Small intestine (tissue), 16 donors: ENCODE data around the gene CRABP2. TPM values are rescaled to one million over a fixed set of nuclear protein-coding genes. Genes with fewer than 3 reads are reported as not detected.
A peak's percentile ranks its signal among the peaks of the same experiment; 100 is the strongest.

Experiments used
- DNase-seq, 2 donors: peaks; one replicate each; pipeline versions ENCODE4 v3.0.0 to v3.0.0-alpha.2; 2013
- FAIRE-seq: peaks from 2 replicates; lab custom pipeline; 2012; peaks lifted over from hg19 to GRCh38; lab: Jason Lieb, UNC
- H3K27ac ChIP-seq, 3 donors: one replicate each; pipeline ENCODE4 v1.5.1; 2013; ENCODE audit warnings: low read length in 2 of 3, mild to moderate bottlenecking in 2 of 3, control low read depth in 1 of 3, inconsistent platforms in 1 of 3, low read depth in 1 of 3, moderate library complexity in 1 of 3
- H3K27me3 ChIP-seq, 3 donors: one replicate each; pipeline ENCODE4 v1.6.1; 2013; ENCODE audit warnings: low read length in 3 of 3, inconsistent platforms in 1 of 3; ENCODE audit not compliant: control insufficient read depth in 3 of 3, insufficient read depth in 3 of 3
- H3K36me3 ChIP-seq, 3 donors: one replicate each; pipeline ENCODE4 v1.6.1; 2013; ENCODE audit warnings: low read length in 3 of 3, inconsistent platforms in 1 of 3, low read depth in 1 of 3, mild to moderate bottlenecking in 1 of 3, moderate library complexity in 1 of 3; ENCODE audit not compliant: control insufficient read depth in 3 of 3, insufficient read depth in 2 of 3
- H3K4me1 ChIP-seq, 3 donors: one replicate each; pipeline ENCODE4 v1.6.1; 2013; ENCODE audit warnings: low read length in 2 of 3, inconsistent platforms in 1 of 3, low read depth in 1 of 3, mild to moderate bottlenecking in 1 of 3, moderate library complexity in 1 of 3; ENCODE audit not compliant: control insufficient read depth in 3 of 3, insufficient read depth in 2 of 3
- H3K4me3 ChIP-seq, 3 donors: one replicate each; pipeline ENCODE4 v1.5.1; 2013; ENCODE audit warnings: low read length in 3 of 3, control low read depth in 1 of 3, inconsistent platforms in 1 of 3, low read depth in 1 of 3, mild to moderate bottlenecking in 1 of 3, moderate library complexity in 1 of 3
- H3K9me3 ChIP-seq, 2 donors: one replicate each; pipeline ENCODE4 v1.6.1; 2013; ENCODE audit warnings: low read depth in 1 of 2, low read length in 1 of 2; ENCODE audit not compliant: control insufficient read depth in 2 of 2, insufficient read depth in 1 of 2
- WGBS, 3 donors: extraction: QIAGEN DNeasy Blood & Tissue Kit; methylation state at CpG; one replicate each; pipeline ENCODE4 v1.1.7; 2013; 5-methylcytosine and 5-hydroxymethylcytosine counted together
- long read RNA-seq, 10 donors: transcript quantifications; one replicate each; lab custom pipeline, GENCODE V29; 2026
- polyA plus RNA-seq, 4 donors: library from polyadenylated mRNA; stranded (reverse) in 3 of 4; unstranded in 1 of 4; fragments of 200-250 nt in 3 of 4; fragments of 120-200 nt in 1 of 4; gene quantifications; one replicate each; pipeline versions ENCODE4 v1.2.1 to v1.2.3, GENCODE V29; 2013
- donor health status: healthy with polysubstance abuse.
- donor health status: control.
- donor health status: control.
- donor health status: Bipolar disorder and iron deficiency.
- donor health status: healthy.

CRABP2 gene
- 1 to 10 TPM in 2 of 4 donors, under 1 TPM in 2; 0.81 to 3.1 (median 1.4) TPM for polyA plus RNA-seq
- long read RNA-seq, donor 1 = 0 reads
- long read RNA-seq, donor 2, partial matches to known transcripts = 0 of 2 reads
- long read RNA-seq, donor 2, other reads (novel, unspliced or antisense) = 0 of 2 reads
- long read RNA-seq, donor 3, transcript CRABP2-203 (4 exons, 992 nt) = major isoform, 6 of 7 reads
- long read RNA-seq, donor 3, partial matches to known transcripts = 0 of 7 reads
- long read RNA-seq, donor 3, other reads (novel, unspliced or antisense) = 0 of 7 reads
- long read RNA-seq, donor 4 = 0 reads
- long read RNA-seq, donor 5, partial matches to known transcripts = 0 of 3 reads
- long read RNA-seq, donor 5, other reads (novel, unspliced or antisense) = 0 of 3 reads
- long read RNA-seq, donor 6, partial matches to known transcripts = 0 of 1 reads
- long read RNA-seq, donor 6, other reads (novel, unspliced or antisense) = 0 of 1 reads
- long read RNA-seq, donor 7 = 0 reads
- long read RNA-seq, donor 8, transcript CRABP2-203 (4 exons, 992 nt) = major isoform, 27 of 33 reads
- long read RNA-seq, donor 8, partial matches to known transcripts = 6 of 33 reads
- long read RNA-seq, donor 8, other reads (novel, unspliced or antisense) = 0 of 33 reads
- long read RNA-seq, donor 9, partial matches to known transcripts = 0 of 1 reads
- long read RNA-seq, donor 9, other reads (novel, unspliced or antisense) = 0 of 1 reads
- long read RNA-seq, donor 10, transcript CRABP2-203 (4 exons, 992 nt) = major isoform, 19 of 32 reads
- long read RNA-seq, donor 10, partial matches to known transcripts = 10 of 32 reads
- long read RNA-seq, donor 10, other reads (novel, unspliced or antisense) = 0 of 32 reads

GRCh38 chr1:156705321-156705917, at the start of gene CRABP2:
TSS of gene CRABP2 (minus strand) at chr1:156705583. CDS start at chr1:156705446, 137 bp downstream.
- peaks cover 0 to 9% (median 0%) of the 10 kb centered on the region in 3 donors for H3K36me3 ChIP-seq
- no peaks in the 10 kb centered on the region for H3K9me3 ChIP-seq
- FAIRE-seq (no peak), DNase-seq (peak in 1 of 2 donors; percentile 59)
- peaks cover 2 to 32% (median 6%) of the 10 kb centered on the region in 3 donors for H3K27me3 ChIP-seq
- peak within 1 kb of the TSS; percentile 20 to 47 (median 45) for H3K4me3 ChIP-seq
- WGBS, 3 donors = 0 to 2% (median 1%) methylated on average over 37 to 42 of the region's 42 CpGs
- peaks cover 8 to 42% (median 12%) of the 10 kb centered on the region in 3 donors for H3K4me1 ChIP-seq
- H3K27ac ChIP-seq = peak within 1 kb of the TSS in 2 of 3 donors; percentile 17 to 56

GRCh38 chr1:156754219-156754618, 48.8 kb upstream of the CRABP2 start:
- no peak for DNase-seq
- FAIRE-seq = no peak
- H3K27ac ChIP-seq = no peak overlapping the region
- peaks cover 0 to 10% (median 0%) of the 10 kb centered on the region in 3 donors for H3K36me3 ChIP-seq
- H3K27me3 ChIP-seq = no peaks in the 10 kb centered on the region
- H3K4me1 ChIP-seq = peaks cover 3 to 19% (median 3%) of the 10 kb centered on the region in 3 donors
- no peak overlapping the region for H3K4me3 ChIP-seq
- WGBS, 3 donors = 82 to 85% (median 84%) methylated on average over 8 of the region's 8 CpGs
- no peaks in the 10 kb centered on the region for H3K9me3 ChIP-seq

DNA sequence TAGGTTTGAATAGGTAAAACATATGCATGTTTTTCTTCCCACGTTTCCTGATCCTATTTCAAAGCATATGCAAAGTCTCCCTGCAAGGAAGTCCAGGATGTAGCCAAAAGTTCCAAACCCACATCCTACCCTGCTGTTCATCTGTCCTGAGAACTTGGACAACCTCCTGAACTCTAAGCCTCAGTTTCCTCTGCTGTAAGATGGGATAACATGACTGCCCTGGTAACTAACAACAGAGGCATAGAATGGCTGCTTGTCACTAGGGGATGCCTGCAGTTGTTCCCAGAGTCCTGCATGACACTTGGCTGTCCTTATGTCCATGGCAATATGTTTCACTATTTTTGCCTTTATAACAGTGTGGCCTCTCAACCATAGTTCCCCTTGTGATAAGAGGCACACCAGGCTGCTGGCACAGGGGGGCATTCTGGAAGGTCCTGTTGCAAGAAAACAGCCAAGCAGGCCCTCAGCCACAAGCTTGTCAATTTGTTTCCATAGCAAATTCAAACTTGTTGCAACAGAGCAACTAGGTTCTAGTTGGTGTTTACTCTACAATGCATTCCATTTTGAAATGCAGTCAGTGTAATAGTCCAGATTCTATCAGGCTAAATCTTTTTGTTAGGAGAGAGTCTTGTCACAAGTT, 47.6 kb upstream of the CRABP2 start:
- Histone ChIP-seq H3K27me3 (no peaks in the 10 kb centered on the region), H3K27ac (peak overlapping the region in 1 of 3 donors; percentile 12), H3K4me3 (peak overlapping the region in 2 of 3 donors; percentile 95 to 99), H3K36me3 (peaks cover 0 to 21% (median 0%) of the 10 kb centered on the region in 3 donors), H3K4me1 (peaks cover 8 to 32% (median 8%) of the 10 kb centered on the region in 3 donors), H3K9me3 (no peaks in the 10 kb centered on the region)
- DNase-seq (peak in 1 of 2 donors; percentile 40), FAIRE-seq (no peak)
- WGBS, 3 donors = 13 to 31% (median 30%) methylated on average over 1 of the region's 1 CpG

DNA sequence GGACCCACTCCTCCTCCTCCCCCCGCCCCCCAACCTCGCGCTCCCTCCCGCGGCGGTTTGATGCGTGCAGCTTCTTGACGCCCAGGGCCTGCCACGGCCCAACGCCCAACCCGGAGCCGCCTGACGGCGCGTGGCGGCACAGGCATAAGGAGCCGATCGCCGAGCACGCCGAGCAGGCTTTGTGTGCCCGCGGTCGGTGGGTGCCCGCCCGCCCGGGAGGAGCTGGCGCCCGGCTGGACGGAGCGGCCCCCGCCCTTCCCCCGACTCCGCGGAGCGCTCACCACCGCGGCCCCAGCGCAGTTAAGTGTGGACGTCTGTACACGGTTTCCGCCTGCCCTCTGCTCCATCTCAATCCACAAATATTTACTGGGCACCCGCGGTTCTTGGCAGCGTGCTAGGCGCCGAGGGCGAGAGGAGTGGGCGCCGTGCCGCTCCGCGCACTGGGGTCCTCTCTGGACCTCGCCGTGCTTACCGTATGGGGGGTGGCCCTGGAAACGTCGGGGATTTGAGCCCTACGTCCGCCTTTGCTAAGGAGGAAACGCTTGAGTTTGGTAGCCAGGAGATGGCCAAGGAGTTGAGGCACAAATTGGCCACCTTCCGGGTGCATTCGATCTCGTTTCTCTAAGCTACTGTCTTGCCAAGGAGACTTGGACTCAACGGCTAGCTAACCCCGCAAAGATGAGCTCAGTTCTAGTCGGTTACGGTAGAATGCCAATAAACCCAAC, 46.5 kb upstream of the CRABP2 start:
- Histone ChIP-seq H3K9me3 (no peaks in the 10 kb centered on the region), H3K27ac (peak overlapping the region; percentile 17 to 92 (median 91)), H3K4me3 (peak overlapping the region; percentile 95 to 99 (median 97)), H3K36me3 (peaks cover 0 to 26% (median 0%) of the 10 kb centered on the region in 3 donors), H3K4me1 (peaks cover 8 to 40% (median 9%) of the 10 kb centered on the region in 3 donors), H3K27me3 (no peaks in the 10 kb centered on the region)
- DNase-seq (peak; percentile 97 to 98), FAIRE-seq (no peak)
- 0% methylated on average over 37 to 68 of the region's 68 CpGs for WGBS, 3 donors

DNA sequence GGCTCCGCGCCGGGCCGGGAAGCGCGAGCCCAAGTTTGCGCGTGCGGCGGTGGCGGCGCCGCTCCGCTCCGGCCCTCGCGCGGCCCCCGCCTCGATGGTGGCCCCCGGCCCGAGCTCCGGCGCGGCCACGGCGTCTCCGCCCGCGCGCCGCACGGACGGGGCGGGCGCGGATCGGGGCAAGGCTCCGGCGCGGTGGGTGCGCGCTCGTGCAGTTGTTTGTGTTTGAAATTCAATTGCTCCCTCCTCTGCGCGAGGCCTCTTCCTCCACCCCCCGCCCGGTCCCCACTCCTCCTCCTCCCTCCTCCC, 46.0 kb upstream of the CRABP2 start, which contains the start of gene HDGF:
HDGF (minus strand) TSS at position 225 of the 306 bp plus-strand sequence. CDS start 246 bp downstream, outside the sequence.
- Histone ChIP-seq H3K9me3 (no peaks in the 10 kb centered on the region), H3K4me1 (peaks cover 8 to 44% (median 13%) of the 10 kb centered on the region in 3 donors), H3K4me3 (peak within 1 kb of the TSS; percentile 95 to 99 (median 97)), H3K36me3 (peaks cover 0 to 26% (median 0%) of the 10 kb centered on the region in 3 donors), H3K27ac (peak within 1 kb of the TSS; percentile 96 to 98 (median 97)), H3K27me3 (no peaks in the 10 kb centered on the region)
- 0 to 1% (median 0%) methylated on average over 26 to 48 of the region's 48 CpGs for WGBS, 3 donors
- FAIRE-seq (no peak), DNase-seq (no peak)

GRCh38 chr1:156750711-156751450, 45.5 kb upstream of the CRABP2 start:
- Histone ChIP-seq H3K4me3 (peak overlapping the region; percentile 71 to 99 (median 97)), H3K36me3 (peaks cover 0 to 32% (median 0%) of the 10 kb centered on the region in 3 donors), H3K27me3 (no peaks in the 10 kb centered on the region), H3K9me3 (no peaks in the 10 kb centered on the region), H3K27ac (peak overlapping the region; percentile 96 to 98 (median 97)), H3K4me1 (peaks cover 11 to 49% (median 18%) of the 10 kb centered on the region in 3 donors)
- FAIRE-seq (no peak), DNase-seq (peak; percentile 27 to 79)
- 0 to 1% (median 0%) methylated on average over 59 to 64 of the region's 64 CpGs for WGBS, 3 donors

DNA sequence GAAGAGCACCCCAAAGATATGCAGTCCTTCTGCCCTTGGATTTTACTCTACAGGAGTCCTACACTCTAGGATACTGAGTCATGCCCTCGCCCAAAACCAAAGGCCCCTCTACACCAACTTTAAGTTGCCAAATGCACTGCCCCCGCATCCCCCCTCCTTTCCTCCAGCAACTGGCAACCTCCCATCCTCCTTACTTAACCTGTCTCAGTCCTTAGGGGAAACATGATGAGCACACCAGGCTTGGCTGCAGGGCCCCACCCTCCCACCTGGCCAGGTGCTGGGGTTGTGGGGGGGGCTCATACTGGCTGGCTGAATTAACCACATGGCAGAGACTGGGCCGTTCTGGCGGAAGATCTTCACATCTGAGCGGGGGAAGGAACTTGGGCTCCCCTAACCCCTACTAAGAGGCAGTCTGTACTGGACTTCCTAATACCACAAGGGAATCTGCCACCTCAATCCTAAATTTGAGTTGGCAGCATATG, 44.8 kb upstream of the CRABP2 start:
- no peaks in the 10 kb centered on the region for H3K27me3 ChIP-seq
- H3K27ac ChIP-seq = peak overlapping the region; percentile 96 to 98 (median 97)
- peaks cover 0 to 35% (median under 1%) of the 10 kb centered on the region in 3 donors for H3K36me3 ChIP-seq
- FAIRE-seq (no peak), DNase-seq (peak; percentile 63 to 78)
- 0 to 2% (median 2%) methylated on average over 5 of the region's 5 CpGs for WGBS, 3 donors
- peak overlapping the region; percentile 71 to 99 (median 97) for H3K4me3 ChIP-seq
- H3K4me1 ChIP-seq = peaks cover 12 to 55% (median 19%) of the 10 kb centered on the region in 3 donors
- H3K9me3 ChIP-seq = no peaks in the 10 kb centered on the region
